AG08395 (cell line): ENCODE measurements around the gene SPOCK1.

Source experiments
- DNase-seq: peaks from one replicate; pipeline ENCODE4 v3.0.0; 2012; ENCODE audit warnings: mixed read lengths, low spot score

Gene SPOCK1

GRCh38 chr5:137105351-137106035, 393.6 kb downstream of the SPOCK1 start:
- no peak for DNase-seq

DNA sequence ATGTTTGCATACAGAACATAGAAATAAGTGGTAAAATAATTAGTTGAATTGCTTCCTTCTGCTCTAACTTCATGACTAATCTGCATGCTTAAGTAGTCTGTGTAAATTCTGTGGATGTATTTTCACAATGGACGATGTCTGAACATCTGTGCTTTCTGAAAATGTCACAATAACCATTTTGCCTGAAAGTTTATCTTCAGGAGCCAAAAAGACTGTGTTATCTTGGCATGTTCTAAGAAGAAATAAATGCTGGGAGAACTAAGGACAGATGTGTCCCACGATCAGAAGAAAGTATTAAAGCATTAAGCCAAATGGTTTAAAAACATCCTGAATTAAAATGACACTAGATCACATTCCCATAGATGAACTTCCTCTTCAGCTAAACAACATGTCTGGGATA, 397.6 kb downstream of the SPOCK1 start:
- DNase-seq = peak; percentile 25

- no peak for DNase-seq
Measured at GRCh38 chr5:137099651-137100050, 399.5 kb downstream of the SPOCK1 start.

- DNase-seq = no peak
Measured at GRCh38 chr5:137098663-137099062, 400.5 kb downstream of the SPOCK1 start.

DNA sequence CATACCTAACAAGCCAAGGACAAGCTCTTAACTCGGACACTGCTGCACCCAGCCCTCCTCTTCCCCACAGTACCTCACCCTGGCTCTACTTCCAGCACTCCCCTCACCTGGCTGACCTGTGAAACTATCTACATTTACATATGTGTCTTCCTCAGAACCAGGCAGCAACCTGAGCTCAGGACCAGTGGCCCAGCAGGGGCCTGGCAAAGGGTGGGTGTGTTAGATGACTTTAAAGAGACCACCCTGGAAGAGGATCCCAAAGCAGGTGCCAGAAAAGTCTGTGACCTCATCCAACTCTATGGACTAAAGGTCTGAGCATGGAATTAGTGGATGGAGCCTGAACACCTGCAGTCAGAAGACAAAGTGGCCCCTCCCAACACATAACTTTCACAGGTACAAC, 400.9 kb downstream of the SPOCK1 start:
- no peak for DNase-seq

DNA sequence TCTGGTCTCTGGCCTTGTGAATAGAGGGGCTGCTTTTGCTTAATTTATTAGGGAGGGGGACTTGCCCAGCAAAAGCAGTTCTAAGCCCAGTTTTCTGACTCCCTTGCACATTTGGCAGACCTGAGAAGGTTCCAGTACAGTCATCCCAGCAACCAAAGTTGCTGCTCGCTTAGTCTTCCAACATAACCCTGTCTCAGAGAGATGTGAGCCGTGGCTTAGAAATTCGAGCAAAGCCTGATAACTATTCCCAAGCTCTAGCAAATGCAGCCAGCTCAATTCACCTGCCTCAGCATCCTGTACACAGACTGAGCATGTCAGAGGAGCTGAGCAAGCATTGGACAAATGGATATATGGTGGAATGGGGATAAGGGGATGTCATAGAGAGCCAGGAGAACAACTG, 401.9 kb downstream of the SPOCK1 start:
- no peak for DNase-seq

DNA sequence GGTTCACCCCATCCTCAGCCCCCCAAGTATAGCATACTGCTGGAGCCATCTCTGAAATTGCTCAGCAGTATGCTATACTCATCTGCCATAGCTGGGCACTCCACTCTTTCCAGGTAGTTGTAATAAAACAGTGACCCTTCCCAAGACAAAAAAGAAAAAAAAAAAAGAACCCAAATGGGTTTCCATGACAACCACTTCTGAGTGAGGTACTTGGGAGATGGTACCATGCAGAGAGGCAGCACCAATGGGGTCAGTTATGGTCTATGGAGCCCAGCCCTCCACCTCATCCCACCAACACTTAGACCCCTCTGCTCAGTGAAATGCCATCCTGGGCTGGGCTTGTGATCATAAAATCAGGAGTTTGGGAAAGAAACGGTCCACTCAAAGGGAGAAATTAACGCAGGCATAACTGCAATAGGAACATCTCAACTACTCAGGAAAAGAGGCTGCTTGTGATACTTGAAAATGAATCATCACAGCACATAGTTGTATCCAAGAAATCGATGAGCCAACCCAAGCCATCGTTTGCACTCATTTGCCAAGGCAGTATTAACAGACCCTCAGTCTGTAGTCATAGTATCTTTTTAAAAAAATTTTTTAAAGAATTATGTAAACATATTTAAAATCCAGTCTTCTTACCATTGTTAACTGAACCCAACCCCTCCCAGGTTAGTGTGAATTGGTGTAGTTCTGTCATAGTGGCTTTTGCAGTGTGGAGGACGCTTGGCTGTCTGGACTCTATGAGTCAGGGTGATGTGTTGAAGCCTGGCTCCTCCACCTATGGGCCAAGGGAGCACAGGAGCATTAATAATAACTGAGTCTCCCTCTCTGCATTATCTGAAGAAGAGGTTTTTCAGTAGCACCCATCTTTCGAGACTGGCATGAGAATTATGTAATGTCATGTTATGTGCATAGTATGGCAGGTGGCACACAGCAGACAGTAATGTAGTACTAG, 402.7 kb downstream of the SPOCK1 start:
- peak; percentile 53 for DNase-seq

- no peak for DNase-seq
Measured at GRCh38 chr5:137095597-137095996, 403.5 kb downstream of the SPOCK1 start.

DNA sequence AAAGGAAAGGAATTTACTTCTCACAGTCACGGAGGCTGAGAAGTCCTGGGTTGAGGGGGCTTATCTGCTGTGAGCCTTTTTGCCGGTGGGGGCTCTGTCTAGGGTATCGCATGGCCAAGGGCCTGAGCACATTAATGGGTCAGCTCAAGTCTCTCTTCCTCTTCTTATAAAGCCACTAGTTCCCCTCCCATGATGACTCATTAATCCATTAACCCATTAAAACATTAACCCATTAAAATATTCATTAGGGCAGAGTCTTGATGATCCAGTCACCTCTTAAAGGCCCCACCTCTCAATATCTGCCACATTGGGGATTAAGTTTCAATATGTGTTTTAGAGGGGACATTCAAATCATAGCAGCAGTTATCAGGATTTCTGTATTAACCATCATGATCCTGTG, 406.3 kb downstream of the SPOCK1 start:
- no peak for DNase-seq

GRCh38 chr5:137091472-137091871, 407.7 kb downstream of the SPOCK1 start:
- DNase-seq = no peak

DNA sequence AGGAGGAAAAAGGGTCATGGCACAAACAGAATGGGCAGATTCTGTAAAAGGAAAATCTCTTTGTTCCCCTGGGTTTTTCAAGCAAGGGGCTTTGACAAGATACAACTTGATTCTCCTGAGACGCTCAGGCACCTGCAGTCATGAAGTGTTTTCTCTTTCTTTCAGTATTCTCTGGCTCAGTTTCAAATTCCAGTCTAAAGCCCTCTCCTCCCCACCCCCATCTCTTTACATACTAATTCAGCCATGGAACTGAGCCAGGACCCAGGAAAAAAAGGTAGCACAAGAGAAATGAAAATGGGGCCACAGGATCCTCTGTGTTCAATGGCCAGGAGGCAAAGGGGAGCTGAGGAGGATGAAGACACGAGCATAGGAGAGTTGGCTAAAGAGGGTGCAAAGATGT, 408.4 kb downstream of the SPOCK1 start:
- DNase-seq = no peak

DNA sequence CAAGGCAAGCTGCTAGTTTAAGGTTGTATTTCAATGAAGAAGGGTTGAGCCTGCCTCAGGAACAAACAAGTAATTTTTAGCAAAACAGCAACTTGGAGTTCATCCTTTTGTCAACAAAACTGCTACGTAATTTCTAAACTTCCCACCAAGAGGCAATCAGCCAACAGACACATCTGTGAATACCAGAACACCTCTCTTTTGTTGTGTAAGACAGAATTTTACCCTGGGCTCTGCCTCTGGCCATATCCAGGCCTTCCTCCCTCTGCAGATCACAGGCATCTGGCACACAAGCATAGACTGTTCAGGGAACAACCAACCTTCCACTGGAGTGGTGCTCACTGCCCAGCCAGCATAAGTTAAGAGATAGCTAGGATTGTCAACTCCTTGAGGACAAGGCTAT, 409.0 kb downstream of the SPOCK1 start:
- no peak for DNase-seq

- no peak for DNase-seq
Measured at GRCh38 chr5:137088175-137088574, 411.0 kb downstream of the SPOCK1 start.

DNA sequence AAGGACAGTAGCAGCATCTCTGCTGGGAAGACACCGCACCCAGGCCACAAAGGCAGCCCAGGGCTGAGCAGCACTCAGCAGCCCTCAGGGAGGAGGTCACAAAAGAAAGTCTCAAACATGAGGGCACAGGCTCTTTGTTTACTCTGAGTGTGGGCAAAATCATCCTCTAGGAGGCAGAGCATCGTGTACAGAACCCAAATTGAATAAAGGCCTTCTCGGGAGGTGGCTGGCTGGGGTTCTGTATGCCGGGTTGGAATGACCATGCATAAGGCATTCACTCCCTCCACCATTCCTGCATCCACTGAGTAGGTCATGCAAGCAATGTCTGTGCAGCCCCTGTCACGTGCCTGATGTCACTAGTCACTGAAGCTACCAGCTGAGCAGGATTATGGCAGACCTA, 412.8 kb downstream of the SPOCK1 start:
- DNase-seq = no peak

GRCh38 chr5:137085206-137085605, 413.9 kb downstream of the SPOCK1 start:
- DNase-seq = no peak

DNA sequence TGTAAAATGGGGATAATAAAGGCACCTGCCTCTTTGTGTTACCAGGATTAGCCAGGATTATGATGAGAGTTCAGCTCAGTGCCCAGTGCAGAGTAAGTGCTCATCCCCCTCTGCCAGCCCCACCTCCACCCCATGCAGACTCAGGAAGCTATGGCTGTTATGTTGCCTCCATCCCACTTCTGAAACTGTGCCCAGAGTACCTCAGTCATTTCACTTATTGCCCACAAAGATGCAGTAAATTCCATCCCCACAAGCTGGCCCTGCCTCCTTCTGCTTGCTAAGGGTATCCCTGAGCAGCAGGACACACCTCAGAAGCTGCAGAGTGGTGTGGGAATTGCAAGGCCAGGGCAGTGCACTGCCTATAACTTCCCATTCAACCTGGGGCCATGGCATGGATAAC, 415.1 kb downstream of the SPOCK1 start:
- DNase-seq = no peak

- DNase-seq = no peak
Measured at GRCh38 chr5:137082951-137083350, 416.2 kb downstream of the SPOCK1 start.

DNA sequence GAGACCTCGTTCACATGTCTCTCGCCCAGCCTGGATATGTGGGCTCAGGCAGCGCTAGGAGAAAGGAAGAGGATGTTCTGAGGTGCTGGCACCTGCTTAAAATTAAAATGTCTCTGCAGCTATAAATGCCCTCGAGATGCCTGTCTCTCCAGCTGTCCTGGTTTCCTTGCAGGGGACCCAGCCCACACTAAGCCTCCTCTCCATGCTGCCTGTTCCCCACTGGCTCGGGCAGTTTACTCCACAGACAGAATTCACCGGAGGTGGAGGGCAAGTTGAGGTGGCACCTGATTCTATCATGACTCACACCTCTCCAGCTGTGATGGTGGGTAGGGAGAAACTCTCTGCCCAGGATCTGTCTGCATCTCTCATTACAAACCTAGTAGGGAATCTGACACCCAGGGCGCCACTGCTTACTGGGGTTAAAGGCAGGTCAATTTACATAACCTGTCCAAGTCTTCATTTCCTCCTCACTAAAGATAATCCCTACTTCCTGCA, 420.9 kb downstream of the SPOCK1 start:
- no peak for DNase-seq

DNA sequence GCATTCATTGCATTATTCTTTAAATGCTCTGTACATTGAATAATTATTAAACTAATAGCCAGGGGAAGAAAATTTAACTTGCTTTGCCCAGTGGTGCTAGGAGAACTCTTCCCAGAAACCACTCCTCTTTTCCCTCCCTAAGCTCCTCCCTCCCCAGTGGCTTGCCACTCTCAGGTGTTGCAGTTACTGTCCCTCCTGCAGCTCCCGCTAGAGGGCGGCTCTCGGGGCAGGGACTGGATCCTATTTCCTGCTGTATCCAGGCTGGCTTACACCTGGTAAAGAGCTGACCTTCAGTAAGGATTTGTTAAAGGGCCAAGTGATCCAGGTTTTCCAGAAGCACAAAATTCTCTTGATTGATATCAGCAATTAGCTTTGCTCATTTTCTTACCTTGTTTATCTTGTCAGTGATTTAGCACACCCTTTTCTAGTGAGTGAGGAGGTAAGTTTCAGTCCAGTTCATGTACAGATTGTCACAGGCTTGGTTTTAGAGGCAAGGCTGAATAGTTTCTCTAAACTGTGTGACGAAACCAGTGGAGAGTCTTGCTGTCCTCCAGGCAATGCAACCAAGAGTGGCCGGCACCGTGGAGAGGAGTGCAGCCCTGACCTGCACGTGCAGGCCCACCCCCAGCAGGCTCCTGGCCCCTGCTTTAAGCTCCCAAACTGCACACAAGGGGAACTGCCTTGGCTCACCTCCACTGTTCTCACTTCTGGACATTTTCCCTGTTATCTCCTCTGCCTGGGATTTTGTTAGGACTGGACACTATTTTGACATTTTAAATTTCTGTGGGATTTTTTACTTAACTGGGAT, 423.8 kb downstream of the SPOCK1 start:
- DNase-seq = peak; percentile 35

GRCh38 chr5:137073189-137073588, 425.9 kb downstream of the SPOCK1 start:
- DNase-seq = peak; percentile 42

- DNase-seq = peak; percentile 38
Measured at GRCh38 chr5:137072361-137073115, 426.6 kb downstream of the SPOCK1 start.

- DNase-seq = no peak
Measured at GRCh38 chr5:137071931-137072330, 427.2 kb downstream of the SPOCK1 start.
